WTC11 (cell line): Measurements from ENCODE around the gene DOK7.

Experiments used
- CBFB ChIP-seq: sonication (generic); formaldehyde crosslinking; IDR thresholded peaks from 2 replicates; pipeline ENCODE4 v1.8.1; 2022; ENCODE audit warnings: mild to moderate bottlenecking, low read depth, missing genetic modification reagents
- CTCF ChIP-seq: fragments of 200-600 bp; IDR thresholded peaks from 2 replicates; pipeline ENCODE4 v1.8.0; 2022; ENCODE audit warnings: antibody characterized with exemption
- E2F5 ChIP-seq: sonication (generic); formaldehyde crosslinking; IDR thresholded peaks from 2 replicates; pipeline ENCODE4 v1.8.1; 2022; ENCODE audit warnings: mild to moderate bottlenecking, moderate library complexity, missing genetic modification reagents
- EMX1 ChIP-seq: fragments of 250-450 bp; sonication (Bioruptor Pico); IDR thresholded peaks from 2 replicates; pipeline ENCODE4 v1.8.0; 2021; ENCODE audit warnings: mild to moderate bottlenecking
- GRHL2 ChIP-seq: fragments of 250-450 bp; sonication (Bioruptor Pico); IDR thresholded peaks from 2 replicates; pipeline ENCODE4 v1.8.0; 2022; ENCODE audit warnings: mild to moderate bottlenecking, moderate library complexity; ENCODE audit not compliant: insufficient replicate concordance, severe bottlenecking
- NR3C1 ChIP-seq: sonication (generic); formaldehyde crosslinking; conservative IDR thresholded peaks from 2 replicates; pipeline ENCODE4 v1.8.1; 2023; ENCODE audit warnings: low read depth, mild to moderate bottlenecking, missing genetic modification reagents
- STAT6 ChIP-seq: sonication (generic); formaldehyde crosslinking; conservative IDR thresholded peaks from 2 replicates; pipeline ENCODE4 v1.8.1; 2023; ENCODE audit warnings: mild to moderate bottlenecking, low read depth, missing genetic modification reagents, moderate library complexity
- TCF7 ChIP-seq: sonication (generic); formaldehyde crosslinking; IDR thresholded peaks from 2 replicates; pipeline ENCODE4 v1.8.0; 2022; ENCODE audit warnings: mild to moderate bottlenecking, low read depth, missing genetic modification reagents, moderate library complexity
- TEAD4 ChIP-seq: sonication (generic); formaldehyde crosslinking; IDR thresholded peaks from 2 replicates; pipeline ENCODE4 v1.8.0; 2022; ENCODE audit warnings: mild to moderate bottlenecking, missing genetic modification reagents
- USF1 ChIP-seq: sonication (generic); formaldehyde crosslinking; IDR thresholded peaks from 2 replicates; pipeline ENCODE4 v1.8.0; 2022; ENCODE audit warnings: mild to moderate bottlenecking, missing genetic modification reagents
- ZBTB21 ChIP-seq: sonication (generic); formaldehyde crosslinking; IDR thresholded peaks from 2 replicates; pipeline ENCODE4 v1.8.1; 2023; ENCODE audit warnings: mild to moderate bottlenecking, missing genetic modification reagents, borderline replicate concordance
- ZNF121 ChIP-seq: sonication (generic); formaldehyde crosslinking; IDR thresholded peaks from 2 replicates; pipeline ENCODE4 v1.8.0; 2023; ENCODE audit warnings: missing genetic modification reagents
- ZNF263 ChIP-seq: sonication (generic); formaldehyde crosslinking; IDR thresholded peaks from 2 replicates; pipeline ENCODE4 v1.8.1; 2022; ENCODE audit warnings: low read depth, mild to moderate bottlenecking, moderate library complexity, missing genetic modification reagents
- ZSCAN18 ChIP-seq: fragments of 250-450 bp; sonication (Bioruptor Pico); IDR thresholded peaks from 2 replicates; pipeline ENCODE4 v2.1.2; 2022; ENCODE audit warnings: mild to moderate bottlenecking, moderate library complexity

- no peak for TF ChIP-seq CTCF
- no peak for TF ChIP-seq NR3C1
- no peak for TF ChIP-seq STAT6 (CRISPR knock-in tag)
- TF ChIP-seq ZSCAN18 (CRISPR knock-in tag), result no peak
- no peak for TF ChIP-seq ZBTB21 (CRISPR knock-in tag)
- no peak for TF ChIP-seq CBFB (CRISPR knock-in tag)
- TF ChIP-seq TCF7 (CRISPR knock-in tag), result no peak
- no peak for TF ChIP-seq EMX1 (CRISPR knock-in tag)
- TF ChIP-seq E2F5 (CRISPR knock-in tag), result no peak
- TF ChIP-seq USF1, result no peak
- TF ChIP-seq ZNF121 (CRISPR knock-in tag), result no peak
- no peak for TF ChIP-seq ZNF263 (CRISPR knock-in tag)
- TF ChIP-seq GRHL2 (CRISPR knock-in tag), result no peak
- no peak for TF ChIP-seq TEAD4
Measured at GRCh38 chr4:3471886-3472285, 8.8 kb downstream of the DOK7 start.
